Heart left ventricle (tissue), 13 donors: ENCODE data around the gene ADGRB3.

ENCODE experiments used
- POLR2A ChIP-seq, 2 donors: fragments of 450-650 bp; IDR thresholded peaks; one replicate each; pipeline ENCODE4 v1.6.1; 2017; ENCODE audit warnings: antibody characterized with exemption in 2 of 2, mild to moderate bottlenecking in 2 of 2, moderate library complexity in 2 of 2
- TF ChIP-seq, protein P1 (sequence below), 12 donors: fragments of 200-600 bp; sonication (generic) in 4 of 12; IDR thresholded peaks; one replicate each; pipeline versions ENCODE4 v1.5.0 to v1.8.0; 2018 to 2022; ENCODE audit warnings: antibody characterized with exemption in 12 of 12, mild to moderate bottlenecking in 5 of 12
- donor health status: ischemic (EF 13 %, LVEDD 7.1; RV severe dilation, severe dysfunction).
- donor health status: DM: no; HTN: yes; CAD: no.
- donor health status: DM: no; HTN: no; CAD: no.
- donor health status: ischemic (EF 25% LVEDD 6.9; RV normal size, moderate dysfunction).
- donor health status: ischemic (EF 25% LVEDD 5.7; RV mildly dilated, moderate dysfunction).
- donor health status: ischemic (EF 35%, LVEDD 5.7; RV mildly dilated, moderate dysfunction).
- donor health status: nonischemic (EF 11% LVEDD 7.7; RV severe dilation, severe dysfunction).
- donor health status: DM: yes; HTN: yes; CAD: no.
- donor health status: PGD.
- donor health status: ischemic (EF 29% LVEDD 5.4; RV normal size, mild dysfunction).
- donor health status: nonischemic (EF 23%, LVEDD 6.1; RV moderate dilation, normal function).

- TF ChIP-seq POLR2A (IDR thresholded peaks at IDR 0.05), result no peak
- TF ChIP-seq, protein P1, sequence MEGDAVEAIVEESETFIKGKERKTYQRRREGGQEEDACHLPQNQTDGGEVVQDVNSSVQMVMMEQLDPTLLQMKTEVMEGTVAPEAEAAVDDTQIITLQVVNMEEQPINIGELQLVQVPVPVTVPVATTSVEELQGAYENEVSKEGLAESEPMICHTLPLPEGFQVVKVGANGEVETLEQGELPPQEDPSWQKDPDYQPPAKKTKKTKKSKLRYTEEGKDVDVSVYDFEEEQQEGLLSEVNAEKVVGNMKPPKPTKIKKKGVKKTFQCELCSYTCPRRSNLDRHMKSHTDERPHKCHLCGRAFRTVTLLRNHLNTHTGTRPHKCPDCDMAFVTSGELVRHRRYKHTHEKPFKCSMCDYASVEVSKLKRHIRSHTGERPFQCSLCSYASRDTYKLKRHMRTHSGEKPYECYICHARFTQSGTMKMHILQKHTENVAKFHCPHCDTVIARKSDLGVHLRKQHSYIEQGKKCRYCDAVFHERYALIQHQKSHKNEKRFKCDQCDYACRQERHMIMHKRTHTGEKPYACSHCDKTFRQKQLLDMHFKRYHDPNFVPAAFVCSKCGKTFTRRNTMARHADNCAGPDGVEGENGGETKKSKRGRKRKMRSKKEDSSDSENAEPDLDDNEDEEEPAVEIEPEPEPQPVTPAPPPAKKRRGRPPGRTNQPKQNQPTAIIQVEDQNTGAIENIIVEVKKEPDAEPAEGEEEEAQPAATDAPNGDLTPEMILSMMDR (IDR thresholded peaks at IDR 0.05), result no peak
Observed at GRCh38 chr6:68728159-68728979, 93.3 kb downstream of the ADGRB3 start.
